GM12891 (cell line): Measurements from ENCODE around the gene NECTIN1.

ENCODE experiments used
- POLR2A ChIP-seq: IDR thresholded peaks from 2 replicates; pipeline ENCODE4 v1.6.1; 2011; ENCODE audit warnings: low read depth, low read length, control low read depth
- POU2F2 ChIP-seq: IDR thresholded peaks from 2 replicates; pipeline ENCODE4 v1.6.1; 2011; ENCODE audit warnings: low read depth, mild to moderate bottlenecking, control low read depth, low read length, moderate library complexity
- SPI1 ChIP-seq: IDR thresholded peaks from 2 replicates; pipeline ENCODE4 v1.6.1; 2011; ENCODE audit warnings: low read depth, low read length, control low read depth
- TAF1 ChIP-seq: IDR thresholded peaks from 2 replicates; pipeline ENCODE4 v1.6.1; 2011; ENCODE audit warnings: low read depth, low read length, control low read depth

DNA sequence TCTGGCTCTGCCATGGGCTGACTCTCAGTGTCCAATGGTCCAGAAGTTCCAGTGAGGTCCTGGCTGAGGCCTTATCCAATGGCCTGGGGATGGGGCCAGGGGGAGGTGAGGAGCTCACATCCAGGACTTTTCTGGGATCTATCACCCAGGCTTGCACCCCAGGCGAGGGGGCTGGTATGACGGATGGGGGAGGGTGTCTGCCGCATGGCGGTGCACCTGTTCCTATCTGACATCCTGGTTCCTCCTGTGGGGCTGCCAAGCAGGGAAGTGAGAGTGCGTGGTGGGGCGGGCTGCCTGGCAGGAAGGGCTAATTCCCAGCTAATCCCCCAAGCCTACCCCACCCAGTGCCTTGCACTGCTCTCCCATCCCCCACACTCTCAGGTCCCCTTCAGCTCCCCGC lies 102.1 kb downstream of the NECTIN1 start:
- no peak for TF ChIP-seq SPI1
- TF ChIP-seq POLR2A, result no peak
- no peak for TF ChIP-seq POU2F2
- no peak for TF ChIP-seq TAF1
